ENCODE results near the gene SHE.

DNA sequence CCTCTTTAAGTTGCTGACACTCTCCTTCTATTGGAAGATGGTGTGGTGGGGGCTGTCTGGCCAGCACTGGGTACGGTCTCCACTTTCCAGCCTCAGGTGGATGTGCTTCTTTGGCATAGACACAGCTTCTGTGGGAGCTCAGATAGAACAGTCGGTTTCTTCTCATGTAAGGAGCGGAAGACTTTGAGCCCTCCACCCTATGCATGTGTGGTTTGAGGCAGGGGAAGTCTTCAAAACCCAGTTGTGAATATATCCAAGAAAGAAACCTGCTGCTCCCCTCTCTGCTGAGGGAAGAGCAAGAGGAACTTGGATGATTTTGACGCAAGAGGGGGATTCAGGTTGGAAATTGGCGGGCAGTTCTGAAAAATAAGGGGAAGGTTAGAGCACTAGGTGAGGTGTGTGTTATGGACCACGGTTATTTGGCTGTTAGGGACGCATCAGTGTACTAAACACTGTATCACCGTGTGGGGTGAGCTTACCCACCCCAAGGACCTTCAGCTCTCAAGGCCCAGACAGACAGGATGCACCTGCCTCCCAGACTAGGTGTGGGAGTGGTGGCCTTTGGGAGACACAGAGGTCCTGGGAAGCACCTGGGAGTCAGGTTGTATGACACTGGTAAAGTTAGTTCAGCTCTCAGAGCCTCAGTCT is 60.8 kb downstream of the SHE start:
- TF ChIP-seq, protein P1, sequence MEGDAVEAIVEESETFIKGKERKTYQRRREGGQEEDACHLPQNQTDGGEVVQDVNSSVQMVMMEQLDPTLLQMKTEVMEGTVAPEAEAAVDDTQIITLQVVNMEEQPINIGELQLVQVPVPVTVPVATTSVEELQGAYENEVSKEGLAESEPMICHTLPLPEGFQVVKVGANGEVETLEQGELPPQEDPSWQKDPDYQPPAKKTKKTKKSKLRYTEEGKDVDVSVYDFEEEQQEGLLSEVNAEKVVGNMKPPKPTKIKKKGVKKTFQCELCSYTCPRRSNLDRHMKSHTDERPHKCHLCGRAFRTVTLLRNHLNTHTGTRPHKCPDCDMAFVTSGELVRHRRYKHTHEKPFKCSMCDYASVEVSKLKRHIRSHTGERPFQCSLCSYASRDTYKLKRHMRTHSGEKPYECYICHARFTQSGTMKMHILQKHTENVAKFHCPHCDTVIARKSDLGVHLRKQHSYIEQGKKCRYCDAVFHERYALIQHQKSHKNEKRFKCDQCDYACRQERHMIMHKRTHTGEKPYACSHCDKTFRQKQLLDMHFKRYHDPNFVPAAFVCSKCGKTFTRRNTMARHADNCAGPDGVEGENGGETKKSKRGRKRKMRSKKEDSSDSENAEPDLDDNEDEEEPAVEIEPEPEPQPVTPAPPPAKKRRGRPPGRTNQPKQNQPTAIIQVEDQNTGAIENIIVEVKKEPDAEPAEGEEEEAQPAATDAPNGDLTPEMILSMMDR (IDR thresholded peaks at IDR 0.05; ENCODE audit: insufficient read depth, low read length, poor library complexity, severe bottlenecking), result no peak
- no peak for TF ChIP-seq EZH2phosphoT487 (conservative IDR thresholded peaks at IDR 0.05; ENCODE audit: low read length)
